Brain pericyte (primary cell): ENCODE results near the gene UXS1.

Source experiments
- DNase-seq: peaks from one replicate; pipeline ENCODE4 v3.0.0-alpha.2; 2012; ENCODE audit warnings: low read depth, low spot score

UXS1 gene

GRCh38 chr2:106054321-106054720 is 139.8 kb downstream of the UXS1 start:
- DNase-seq = no peak

- DNase-seq = no peak
Observed at GRCh38 chr2:106053581-106053980, 140.5 kb downstream of the UXS1 start.

- no peak for DNase-seq
Observed at GRCh38 chr2:106053116-106053515, 141.0 kb downstream of the UXS1 start.

- no peak for DNase-seq
Observed at GRCh38 chr2:106044859-106045258, 149.2 kb downstream of the UXS1 start.

- no peak for DNase-seq
Observed at GRCh38 chr2:106044021-106044420, 150.1 kb downstream of the UXS1 start.
